Adrenal gland (tissue), 5 donors: ENCODE data around the gene NGLY1.

Source experiments
- POLR2A ChIP-seq, 2 donors: fragments of 450-650 bp; IDR thresholded peaks; one replicate each; pipeline ENCODE4 v1.6.1; 2017; ENCODE audit warnings: antibody characterized with exemption in 2 of 2, mild to moderate bottlenecking in 2 of 2, moderate library complexity in 1 of 2
- TF ChIP-seq, protein P1 (sequence below), 6 experiments: fragments of 450-650 bp in 4 of 6; fragments of 200-600 bp in 2 of 6; sonication (generic) in 1 of 6; IDR thresholded peaks; 1 replicate in 5 of 6; 2 replicates in 1 of 6; pipeline versions ENCODE4 v1.5.1 to v1.8.0; 2016 to 2021; ENCODE audit warnings: antibody characterized with exemption in 6 of 6, mild to moderate bottlenecking in 2 of 6, moderate library complexity in 1 of 6
- donor health status: DM: no; HTN: no; CAD: no.

DNA sequence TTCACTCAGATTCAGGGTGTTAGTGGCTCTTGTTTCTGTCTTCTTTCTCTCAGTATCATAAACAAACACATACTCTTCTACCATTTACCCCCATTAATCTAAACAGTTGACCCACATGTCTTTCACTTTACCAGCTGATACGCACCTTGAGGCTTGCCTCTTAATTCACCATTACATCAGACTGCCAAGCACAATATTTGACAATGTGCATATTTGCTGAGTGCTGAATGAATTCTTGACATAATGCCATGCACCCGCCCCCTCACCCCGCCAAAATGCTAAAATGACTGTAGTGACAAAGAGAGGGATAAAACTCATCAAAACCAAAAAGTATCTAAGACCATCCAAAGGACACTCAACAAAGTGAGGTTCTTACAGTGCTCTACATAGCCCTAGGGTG is 57.4 kb downstream of the NGLY1 start:
- TF ChIP-seq, protein P1, sequence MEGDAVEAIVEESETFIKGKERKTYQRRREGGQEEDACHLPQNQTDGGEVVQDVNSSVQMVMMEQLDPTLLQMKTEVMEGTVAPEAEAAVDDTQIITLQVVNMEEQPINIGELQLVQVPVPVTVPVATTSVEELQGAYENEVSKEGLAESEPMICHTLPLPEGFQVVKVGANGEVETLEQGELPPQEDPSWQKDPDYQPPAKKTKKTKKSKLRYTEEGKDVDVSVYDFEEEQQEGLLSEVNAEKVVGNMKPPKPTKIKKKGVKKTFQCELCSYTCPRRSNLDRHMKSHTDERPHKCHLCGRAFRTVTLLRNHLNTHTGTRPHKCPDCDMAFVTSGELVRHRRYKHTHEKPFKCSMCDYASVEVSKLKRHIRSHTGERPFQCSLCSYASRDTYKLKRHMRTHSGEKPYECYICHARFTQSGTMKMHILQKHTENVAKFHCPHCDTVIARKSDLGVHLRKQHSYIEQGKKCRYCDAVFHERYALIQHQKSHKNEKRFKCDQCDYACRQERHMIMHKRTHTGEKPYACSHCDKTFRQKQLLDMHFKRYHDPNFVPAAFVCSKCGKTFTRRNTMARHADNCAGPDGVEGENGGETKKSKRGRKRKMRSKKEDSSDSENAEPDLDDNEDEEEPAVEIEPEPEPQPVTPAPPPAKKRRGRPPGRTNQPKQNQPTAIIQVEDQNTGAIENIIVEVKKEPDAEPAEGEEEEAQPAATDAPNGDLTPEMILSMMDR (IDR thresholded peaks at IDR 0.05) = no peak
- TF ChIP-seq POLR2A (IDR thresholded peaks at IDR 0.05) = no peak
